Breast epithelium (tissue), 4 donors: ENCODE measurements around the gene TAS2R30. TPM values are rescaled to one million over a fixed set of nuclear protein-coding genes. Genes with fewer than 3 reads are reported as not detected.
"Not testable (repeated sequence)": the region's sequence is repeated elsewhere in the genome, so short reads cannot be mapped to it uniquely, and the experiment has no call there.

Source experiments
- DNase-seq, 2 donors: peaks; one replicate each; pipeline ENCODE4 v3.0.0-alpha.2; 2019; ENCODE audit warnings: low spot score in 2 of 2
- H3K27ac ChIP-seq, 2 donors: fragments of 200-600 bp; sonication (generic) in 1 of 2; one replicate each; pipeline ENCODE4 v1.5.1; 2016 to 2019; ENCODE audit warnings: mild to moderate bottlenecking in 1 of 2
- H3K27me3 ChIP-seq, 2 donors: fragments of 200-600 bp; sonication (generic) in 1 of 2; one replicate each; pipeline versions ENCODE4 v1.5.1 to v1.6.0; 2017 to 2019; ENCODE audit warnings: control low read depth in 1 of 2, mild to moderate bottlenecking in 1 of 2
- H3K36me3 ChIP-seq: fragments of 200-600 bp; one replicate; pipeline ENCODE4 v1.5.1; 2019
- H3K4me1 ChIP-seq, 2 donors: fragments of 200-600 bp; sonication (generic); one replicate each; pipeline ENCODE4 v1.5.1; 2016 to 2019; ENCODE audit warnings: control low read depth in 1 of 2
- H3K4me3 ChIP-seq, 3 donors: fragments of 200-600 bp; sonication (generic); 1 replicate in 2 of 3; 2 replicates in 1 of 3; pipeline ENCODE4 v1.5.1; 2016 to 2019; ENCODE audit warnings: mild to moderate bottlenecking in 3 of 3, moderate library complexity in 2 of 3
- H3K9me3 ChIP-seq, 2 donors: fragments of 200-600 bp; sonication (generic) in 1 of 2; one replicate each; pipeline ENCODE4 v1.5.1; 2016 to 2019; ENCODE audit warnings: control low read depth in 1 of 2
- CTCF ChIP-seq, 3 donors: fragments of 450-650 bp; IDR thresholded peaks; one replicate each; pipeline ENCODE4 v1.5.1; 2016 to 2017; ENCODE audit warnings: antibody characterized with exemption in 3 of 3, mild to moderate bottlenecking in 3 of 3, moderate library complexity in 3 of 3
- POLR2A ChIP-seq: fragments of 450-650 bp; IDR thresholded peaks from one replicate; pipeline ENCODE4 v1.6.1; 2016; ENCODE audit warnings: antibody characterized with exemption, mild to moderate bottlenecking, moderate library complexity
- POLR2AphosphoS5 ChIP-seq, 3 donors: sonication (generic); formaldehyde crosslinking; IDR thresholded peaks; one replicate each; pipeline ENCODE4 v1.6.1; 2017; ENCODE audit warnings: antibody characterized with exemption in 3 of 3
- intact Hi-C: fragments of 100-400 bp; cut with DNase I; formaldehyde crosslinking; loops from one replicate; pipeline ENCODE4 v1.15.1; 2023; ENCODE audit warnings: low total_unique reads
- total RNA-seq, 3 donors: library from RNA; depleted of rRNA; stranded (reverse); fragments of >200 nt; gene quantifications; one replicate each; pipeline ENCODE4 v1.1.0, GENCODE V29; 2016

Gene TAS2R30
- total RNA-seq, 3 donors from 2014 or later, result 8.6 to 17.0 (median 11.1) TPM

GRCh38 chr12:11133162-11133561 lies 1.3 kb downstream of the TAS2R30 start:
- no peaks in the 10 kb centered on the region for H3K36me3 ChIP-seq
- no peaks in the 10 kb centered on the region for H3K27me3 ChIP-seq
- TF ChIP-seq POLR2A (no peak), POLR2AphosphoS5 (IDR thresholded peaks at IDR 0.05) (no peak), CTCF (IDR thresholded peaks at IDR 0.05) (no peak)
- no peaks in the 10 kb centered on the region for H3K4me1 ChIP-seq
- no peak for DNase-seq
- intact Hi-C loops, result no loop called here
- H3K9me3 ChIP-seq, result no peaks in the 10 kb centered on the region
- H3K27ac ChIP-seq, result no peak overlapping the region
- H3K4me3 ChIP-seq, result no peak overlapping the region

DNA sequence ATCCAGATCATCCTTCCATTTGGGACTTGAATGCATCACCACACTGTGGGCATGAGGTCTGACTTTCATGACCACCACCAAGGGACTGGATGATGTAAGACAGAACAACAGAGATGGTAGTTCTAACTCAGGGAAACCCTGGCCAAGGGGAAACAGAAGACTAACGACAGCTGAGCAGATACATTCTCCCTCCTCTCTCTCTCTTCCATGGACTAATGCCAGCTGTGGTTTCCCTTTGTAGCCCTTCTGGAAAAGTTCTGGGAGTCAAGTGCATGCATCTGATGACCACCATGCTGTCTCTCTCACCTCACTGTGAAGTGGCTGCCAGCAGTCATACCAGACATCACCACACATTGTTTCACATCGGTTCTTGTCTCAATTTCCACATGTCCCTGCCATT lies 3.4 kb downstream of the TAS2R30 start:
- Histone ChIP-seq H3K9me3 (no peaks in the 10 kb centered on the region), H3K4me3 (no peak overlapping the region), H3K4me1 (no peaks in the 10 kb centered on the region), H3K27me3 (no peaks in the 10 kb centered on the region), H3K27ac (no peak overlapping the region), H3K36me3 (no peaks in the 10 kb centered on the region)
- DNase-seq, result no peak
- intact Hi-C loops, result no loop called here
- no peak for TF ChIP-seq POLR2A
- no peak for TF ChIP-seq POLR2AphosphoS5 (IDR thresholded peaks at IDR 0.05)
- TF ChIP-seq CTCF (IDR thresholded peaks at IDR 0.05), result no peak

DNA sequence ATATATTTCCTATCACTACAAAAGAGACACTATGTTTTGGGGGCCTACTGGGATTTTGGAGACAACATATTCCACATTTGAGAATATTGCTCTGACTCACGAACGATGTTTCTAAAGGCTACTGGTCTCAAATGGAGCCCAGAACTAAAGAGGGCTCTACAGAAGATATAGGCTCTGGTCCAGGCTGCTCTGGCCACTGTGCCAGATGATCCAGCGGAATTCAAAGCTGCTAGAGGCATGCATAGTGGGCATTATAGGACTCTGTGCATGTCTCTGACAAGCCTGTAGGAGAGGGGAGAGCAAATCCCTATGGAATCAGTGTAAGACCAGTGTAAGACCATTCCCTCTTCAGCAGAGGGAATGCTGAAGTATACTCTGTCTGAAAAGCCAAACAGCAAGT lies 4.1 kb downstream of the TAS2R30 start:
- DNase-seq, result no peak
- Histone ChIP-seq H3K27me3 (no peaks in the 10 kb centered on the region), H3K9me3 (no peaks in the 10 kb centered on the region), H3K4me1 (no peaks in the 10 kb centered on the region), H3K4me3 (no peak overlapping the region), H3K27ac (no peak overlapping the region), H3K36me3 (no peaks in the 10 kb centered on the region)
- intact Hi-C loops, result no loop called here
- TF ChIP-seq CTCF (IDR thresholded peaks at IDR 0.05) (no peak), POLR2AphosphoS5 (IDR thresholded peaks at IDR 0.05) (no peak), POLR2A (no peak)

DNA sequence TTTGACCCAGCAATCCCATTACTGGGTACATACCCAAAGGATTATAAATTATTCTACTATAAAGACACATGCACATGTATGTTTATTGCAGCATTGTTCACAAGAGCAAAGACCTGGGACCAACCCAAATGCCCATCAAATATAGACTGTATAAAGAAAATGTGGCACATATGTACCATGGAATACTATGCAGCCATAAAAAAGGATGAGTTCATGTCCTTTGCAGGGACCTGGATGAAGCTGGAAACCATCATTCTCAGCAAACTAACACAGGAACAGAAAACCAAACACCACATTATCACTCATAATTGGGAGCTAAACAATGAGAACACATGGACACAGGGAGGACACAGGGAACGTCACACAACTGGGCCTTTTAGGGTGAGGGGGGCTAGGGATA lies 20.3 kb downstream of the TAS2R30 start:
- intact Hi-C loops, result not testable (repeated sequence)

GRCh38 chr12:11111213-11111612 lies 23.2 kb downstream of the TAS2R30 start:
- H3K27me3 ChIP-seq, H3K36me3 ChIP-seq, H3K9me3 ChIP-seq, H3K27ac ChIP-seq, H3K4me1 ChIP-seq, DNase-seq, intact Hi-C loops, H3K4me3 ChIP-seq: not testable (repeated sequence)

More for the DNA sequence above, 20.3 kb downstream of the TAS2R30 start:
- H3K36me3 ChIP-seq, DNase-seq, H3K27me3 ChIP-seq, H3K27ac ChIP-seq, H3K4me1 ChIP-seq, H3K4me3 ChIP-seq: not testable (repeated sequence)
- H3K9me3 ChIP-seq, result peaks cover 8 to 12% of the 10 kb centered on the region in 2 donors

- Histone ChIP-seq H3K36me3 (no peaks in the 10 kb centered on the region), H3K9me3 (peaks cover 4 to 5% of the 10 kb centered on the region in 2 donors), H3K4me1 (no peaks in the 10 kb centered on the region), H3K27ac (no peak overlapping the region), H3K27me3 (no peaks in the 10 kb centered on the region), H3K4me3 (no peak overlapping the region)
- DNase-seq, result no peak
- no peak for TF ChIP-seq POLR2A
- no peak for TF ChIP-seq POLR2AphosphoS5 (IDR thresholded peaks at IDR 0.05)
- TF ChIP-seq CTCF (IDR thresholded peaks at IDR 0.05), result no peak
- intact Hi-C loops, result no loop called here
These were observed 25.6 kb downstream of the TAS2R30 start for GRCh38 chr12:11108862-11109261.
